SU-DHL-6 (cell line): Measurements from ENCODE around the gene GNPTAB.

Source experiments
- H2AFZ ChIP-seq: fragments of 200-600 bp; sonication (generic); 2 replicates; pipeline ENCODE4 v1.6.1; 2014; ENCODE audit warnings: low read depth, mild to moderate bottlenecking, moderate library complexity, mixed read lengths, antibody characterized with exemption, low read length; ENCODE audit not compliant: severe bottlenecking
- H3F3A ChIP-seq: fragments of 200-600 bp; shearing (Covaris generic); 2 replicates; pipeline ENCODE4 v1.6.0; 2016; ENCODE audit warnings: antibody characterized with exemption, mild to moderate bottlenecking; ENCODE audit not compliant: insufficient read depth
- H3K27ac ChIP-seq: fragments of 200-600 bp; sonication (generic); 2 replicates; pipeline ENCODE4 v1.5.1; 2016; ENCODE audit warnings: low read depth, mild to moderate bottlenecking, low read length, moderate library complexity, mixed read lengths
- H3K27me3 ChIP-seq: fragments of 200-600 bp; sonication (generic), shearing (Covaris generic); 2 replicates; pipeline ENCODE4 v1.6.0; 2014; ENCODE audit warnings: mild to moderate bottlenecking, low read length
- H3K36me3 ChIP-seq: fragments of 200-600 bp; sonication (generic); 2 replicates; pipeline ENCODE4 v1.6.1; 2014; ENCODE audit warnings: mild to moderate bottlenecking, low read length, mixed read lengths
- H3K4me2 ChIP-seq: fragments of 300-600, 200-600 bp; shearing (Covaris generic), sonication (generic); 2 replicates; pipeline ENCODE4 v1.6.0; 2014; ENCODE audit warnings: low read length, low read depth, mild to moderate bottlenecking; ENCODE audit not compliant: poor library complexity, severe bottlenecking
- H3K4me3 ChIP-seq: fragments of 200-600 bp; sonication (generic); 2 replicates; pipeline ENCODE4 v1.5.1; 2014; ENCODE audit warnings: antibody characterized with exemption, low read length, mild to moderate bottlenecking, mixed read lengths; ENCODE audit not compliant: insufficient read depth, poor library complexity, severe bottlenecking
- H3K79me2 ChIP-seq: fragments of 200-600 bp; sonication (generic); 2 replicates; pipeline ENCODE4 v1.6.1; 2014; ENCODE audit warnings: mild to moderate bottlenecking, low read length, moderate library complexity; ENCODE audit not compliant: insufficient read depth
- H3K9ac ChIP-seq: fragments of 200-600 bp; sonication (generic); 2 replicates; pipeline ENCODE4 v1.7.0; 2014; ENCODE audit warnings: mild to moderate bottlenecking, low read length
- H3K9me2 ChIP-seq: fragments of 200-600 bp; sonication (generic); replicated peaks from 2 replicates; pipeline ENCODE4 v1.6.1; 2014; ENCODE audit warnings: low read length; ENCODE audit not compliant: insufficient read depth
- H3K9me3 ChIP-seq: fragments of 200-600 bp; sonication (generic); 2 replicates; pipeline ENCODE4 v1.6.1; 2014; ENCODE audit warnings: low read length, mixed read lengths; ENCODE audit not compliant: insufficient read depth
- H4K20me1 ChIP-seq: fragments of 200-600 bp; sonication (generic); 2 replicates; pipeline ENCODE4 v1.6.1; 2014; ENCODE audit warnings: low read depth, mild to moderate bottlenecking, antibody characterized with exemption, low read length, moderate library complexity, mixed read lengths
- CTCF ChIP-seq: fragments of 200-600 bp; sonication (generic); IDR thresholded peaks from one replicate; pipeline ENCODE4 v1.5.1; 2017; ENCODE audit warnings: antibody characterized with exemption, mild to moderate bottlenecking, low read length, moderate library complexity; ENCODE audit not compliant: insufficient read depth, poor library complexity, severe bottlenecking
- EZH2phosphoT487 ChIP-seq: fragments of 200-600 bp; sonication (generic), shearing (Covaris generic); conservative IDR thresholded peaks from 2 replicates; pipeline ENCODE4 v1.6.1; 2018; ENCODE audit warnings: mild to moderate bottlenecking, antibody characterized with exemption, low read length, moderate library complexity, mixed read lengths

Gene GNPTAB

DNA sequence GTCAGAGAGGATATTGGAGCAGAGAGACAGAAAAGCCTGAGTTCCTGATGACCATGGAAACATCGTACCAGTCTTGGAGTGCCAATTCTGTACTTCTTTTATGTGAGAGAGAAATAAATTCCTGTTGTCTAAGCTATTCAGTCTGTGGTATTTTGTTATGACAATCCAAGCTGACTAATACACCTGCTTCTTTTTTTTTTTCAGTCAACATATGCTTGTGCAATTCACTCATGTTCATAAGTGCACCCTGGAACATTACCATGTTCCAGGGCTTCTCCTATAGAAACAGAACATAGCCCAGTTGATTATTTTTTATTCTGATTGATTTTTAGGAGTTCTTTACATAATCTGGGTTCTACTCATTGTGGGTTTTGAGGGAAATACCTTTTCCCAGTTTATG lies 135.1 kb downstream of the GNPTAB start:
- Histone ChIP-seq H3K27me3 (no peaks in the 10 kb centered on the region), H3K9ac (no peak overlapping the region), H3K27ac (no peak overlapping the region), H3K79me2 (no peaks in the 10 kb centered on the region), H4K20me1 (no peaks in the 10 kb centered on the region), H3K9me3 (no peaks in the 10 kb centered on the region), H3K4me2 (no peak overlapping the region), H2AFZ (no peak overlapping the region), H3K36me3 (no peaks in the 10 kb centered on the region), H3F3A (peaks cover 5% of the 10 kb centered on the region; the same call in 1 of the 2 replicates), H3K4me3 (no peak overlapping the region), H3K9me2 (no peaks in the 10 kb centered on the region)
- TF ChIP-seq EZH2phosphoT487 (no peak), CTCF (no peak)
